Measurements from ENCODE around the gene MME. TPM values are rescaled to one million over a fixed set of nuclear protein-coding genes. Genes with fewer than 3 reads are reported as not detected.

MME gene
- total and polyA plus RNA-seq, 4 donors = 0.05 to 18.4 (median 3.8) TPM

DNA sequence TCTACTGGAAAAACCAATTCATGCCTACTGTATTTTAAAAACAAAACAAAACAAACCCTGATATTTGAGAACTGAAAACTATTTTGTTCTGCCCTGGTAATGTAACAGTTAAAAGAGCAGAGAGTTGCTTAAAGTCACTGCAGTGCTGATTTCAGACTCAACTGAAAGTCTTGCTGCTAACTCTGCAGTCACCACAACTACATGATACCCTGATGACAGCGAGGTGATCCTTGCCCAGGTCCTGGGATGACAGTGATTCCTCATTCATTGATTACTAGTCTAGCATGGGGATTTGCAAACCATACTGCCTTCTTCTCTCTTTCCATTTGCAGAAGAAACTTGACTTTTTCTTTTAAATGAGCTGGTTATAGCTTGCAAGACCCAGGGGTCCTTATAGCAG is 67.5 kb downstream of the MME start:
- intact Hi-C loops (cut with DNase I) = no loop called here
- Histone ChIP-seq H3K27me3 (ENCODE audit: control insufficient read depth in 1 of 2, insufficient read depth in 2 of 2, low read length in 1 of 2) (no peaks in the 10 kb centered on the region), H3K9me3 (ENCODE audit: control insufficient read depth, low read length) (no peaks in the 10 kb centered on the region), H3K4me3 (ENCODE audit: low read length in 2 of 2) (no peak overlapping the region), H3K36me3 (ENCODE audit: control insufficient read depth in 1 of 2, insufficient read depth in 2 of 2, low read length in 1 of 2) (no peaks in the 10 kb centered on the region), H3K4me1 (ENCODE audit: control insufficient read depth in 1 of 2, insufficient read depth in 2 of 2, low read length in 2 of 2) (no peaks in the 10 kb centered on the region), H3K27ac (ENCODE audit: low read depth in 1 of 2, low read length in 2 of 2) (no peak overlapping the region)
- DNase-seq (no peak), ATAC-seq (ENCODE audit: low FRiP score) (no peak)
- whole genome bisulfite sequencing, 2 donors = 84 to 86% methylated on average over 1 of the region's 1 CpG

DNA sequence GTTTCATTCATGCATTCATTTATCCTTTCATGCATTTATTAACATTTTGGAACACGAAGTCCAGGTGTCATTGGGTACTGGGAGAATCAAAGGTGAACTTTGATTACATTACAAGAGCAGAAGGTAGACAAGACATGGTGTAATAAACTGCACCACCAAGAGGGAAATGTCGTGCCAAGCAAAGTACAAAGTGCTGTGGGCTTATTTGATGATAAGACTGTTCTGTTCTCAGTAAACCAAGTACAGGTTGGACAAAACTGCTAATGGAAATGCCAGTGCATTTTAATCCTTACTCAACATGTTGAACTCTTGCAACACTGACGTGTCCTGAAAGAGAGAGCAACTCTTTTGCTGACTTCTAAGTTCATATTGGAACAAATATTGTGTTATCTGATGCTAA is 69.4 kb downstream of the MME start:
- intact Hi-C loops (cut with DNase I) = no loop called here
- Histone ChIP-seq H3K27me3 (ENCODE audit: control insufficient read depth in 1 of 2, insufficient read depth in 2 of 2, low read length in 1 of 2) (no peaks in the 10 kb centered on the region), H3K36me3 (ENCODE audit: control insufficient read depth in 1 of 2, insufficient read depth in 2 of 2, low read length in 1 of 2) (no peaks in the 10 kb centered on the region), H3K4me1 (ENCODE audit: control insufficient read depth in 1 of 2, insufficient read depth in 2 of 2, low read length in 2 of 2) (no peaks in the 10 kb centered on the region), H3K4me3 (ENCODE audit: low read length in 2 of 2) (no peak overlapping the region), H3K27ac (ENCODE audit: low read depth in 1 of 2, low read length in 2 of 2) (no peak overlapping the region), H3K9me3 (ENCODE audit: control insufficient read depth, low read length) (no peaks in the 10 kb centered on the region)
- ATAC-seq (ENCODE audit: low FRiP score) (no peak), DNase-seq (no peak)
- 77 to 79% methylated on average over 3 of the region's 3 CpGs for WGBS, 2 donors

DNA sequence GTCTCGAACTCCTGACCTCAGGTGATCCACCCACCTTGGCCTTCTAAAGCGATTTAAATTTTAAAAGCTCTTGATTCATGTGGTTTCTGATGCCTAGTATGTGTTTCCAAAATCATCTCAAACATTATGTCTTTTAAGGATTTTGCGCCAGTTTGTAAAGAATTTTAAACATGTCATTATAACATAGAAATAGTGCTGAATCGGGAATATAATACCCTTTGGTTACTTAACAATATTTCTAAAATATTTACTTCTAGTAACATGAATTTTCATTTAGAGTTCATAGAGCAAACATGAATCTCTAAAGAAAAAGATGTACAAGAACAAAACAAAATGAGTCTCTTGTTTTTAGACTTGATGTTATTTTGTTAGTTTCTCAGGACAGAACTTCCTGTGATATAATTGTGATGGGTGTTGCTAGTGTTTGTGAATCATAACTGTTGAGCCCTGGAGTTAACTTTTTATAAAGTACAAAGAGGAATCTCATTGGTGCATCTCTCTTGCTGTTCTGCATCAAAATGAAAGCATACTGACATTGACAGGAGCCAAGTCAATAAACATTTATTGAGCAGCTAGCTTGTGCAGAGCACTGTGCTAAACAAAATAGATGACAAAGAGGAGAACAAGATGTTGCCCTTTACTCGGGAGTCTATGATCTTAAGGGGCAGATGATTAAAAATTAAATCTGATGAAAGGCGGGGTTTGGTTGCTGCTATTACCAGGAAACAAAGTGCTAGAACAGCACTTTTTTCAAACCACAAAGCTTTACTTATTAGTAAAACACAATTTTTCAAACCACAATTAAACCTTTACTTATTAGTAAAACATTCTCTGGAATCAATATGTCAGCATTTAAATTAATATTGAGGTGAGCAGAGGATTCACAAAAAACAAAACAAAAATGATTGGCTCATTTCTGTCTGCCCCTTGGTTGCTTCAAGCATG is 73.4 kb downstream of the MME start:
- Histone ChIP-seq H3K4me1 (ENCODE audit: control insufficient read depth in 1 of 2, insufficient read depth in 2 of 2, low read length in 2 of 2) (no peaks in the 10 kb centered on the region), H3K27ac (ENCODE audit: low read depth in 1 of 2, low read length in 2 of 2) (no peak overlapping the region), H3K9me3 (ENCODE audit: control insufficient read depth, low read length) (no peaks in the 10 kb centered on the region), H3K4me3 (ENCODE audit: low read length in 2 of 2) (no peak overlapping the region), H3K36me3 (ENCODE audit: control insufficient read depth in 1 of 2, insufficient read depth in 2 of 2, low read length in 1 of 2) (no peaks in the 10 kb centered on the region), H3K27me3 (ENCODE audit: control insufficient read depth in 1 of 2, insufficient read depth in 2 of 2, low read length in 1 of 2) (no peaks in the 10 kb centered on the region)
- DNase-seq (no peak), ATAC-seq (ENCODE audit: low FRiP score) (no peak)
- intact Hi-C loops (cut with DNase I) = no loop called here
- 93 to 94% methylated on average over 6 of the region's 6 CpGs for WGBS, 2 donors

DNA sequence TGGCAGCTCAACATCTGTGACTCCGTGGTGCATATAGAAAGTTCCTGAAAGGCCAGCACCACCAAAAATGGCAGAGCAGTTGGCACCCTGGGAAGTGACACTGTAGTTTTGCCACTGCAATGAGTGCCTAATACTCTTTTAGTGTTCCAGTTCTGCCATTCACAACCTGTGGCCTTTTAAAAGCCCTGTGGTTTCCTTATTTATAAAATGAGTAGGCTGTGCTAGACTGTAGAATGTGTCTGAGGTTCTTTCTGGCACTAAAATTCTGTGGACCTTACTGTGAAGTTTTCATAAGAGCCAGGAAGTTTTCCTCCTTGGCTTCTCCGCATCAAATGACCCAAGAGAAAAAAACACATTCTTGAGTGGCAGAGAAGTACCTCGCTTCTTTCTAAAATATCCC is 74.1 kb downstream of the MME start:
- Histone ChIP-seq H3K9me3 (ENCODE audit: control insufficient read depth, low read length) (no peaks in the 10 kb centered on the region), H3K27ac (ENCODE audit: low read depth in 1 of 2, low read length in 2 of 2) (no peak overlapping the region), H3K27me3 (ENCODE audit: control insufficient read depth in 1 of 2, insufficient read depth in 2 of 2, low read length in 1 of 2) (no peaks in the 10 kb centered on the region), H3K4me1 (ENCODE audit: control insufficient read depth in 1 of 2, insufficient read depth in 2 of 2, low read length in 2 of 2) (no peaks in the 10 kb centered on the region), H3K36me3 (ENCODE audit: control insufficient read depth in 1 of 2, insufficient read depth in 2 of 2, low read length in 1 of 2) (no peaks in the 10 kb centered on the region), H3K4me3 (ENCODE audit: low read length in 2 of 2) (no peak overlapping the region)
- WGBS, 2 donors = 40 to 49% methylated on average over 3 of the region's 3 CpGs
- intact Hi-C loops (cut with DNase I) = no loop called here
- ATAC-seq (ENCODE audit: low FRiP score) (no peak), DNase-seq (no peak)

DNA sequence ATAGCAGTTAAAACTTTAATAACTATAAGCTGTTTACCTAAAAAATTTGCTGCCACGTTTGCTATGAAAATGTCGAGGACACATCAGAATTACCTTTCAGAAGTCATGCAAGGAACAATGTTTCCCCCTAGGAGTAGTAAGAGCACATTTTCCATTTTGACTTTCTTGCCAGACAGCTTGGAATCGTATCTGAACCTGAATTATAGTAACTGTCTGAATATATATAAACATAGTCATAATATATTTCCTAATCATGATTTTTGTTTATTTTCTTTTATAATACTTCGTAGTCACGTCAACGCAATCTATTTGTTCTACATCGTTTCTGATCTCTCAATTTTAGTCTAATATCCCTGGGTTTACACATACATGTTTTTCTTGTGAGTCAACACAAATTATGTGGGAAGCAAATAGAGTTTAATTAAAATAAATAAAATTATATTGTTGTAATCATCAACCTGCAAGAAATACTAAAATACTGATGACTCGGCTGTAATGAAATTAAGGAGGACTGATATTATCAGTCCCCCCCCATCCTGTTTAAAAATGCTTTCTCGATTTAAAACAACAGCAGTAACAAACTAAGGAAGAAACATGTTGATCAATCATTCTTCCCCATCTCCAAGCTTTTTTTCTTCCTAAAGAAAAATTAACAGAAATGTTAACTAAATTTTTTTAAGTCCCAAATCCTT is 78.4 kb downstream of the MME start:
- no peaks in the 10 kb centered on the region for H3K9me3 ChIP-seq (ENCODE audit: control insufficient read depth, low read length)
- ATAC-seq (ENCODE audit: low FRiP score) (no peak), DNase-seq (no peak)
- intact Hi-C loops (cut with DNase I) = no loop called here
- no peaks in the 10 kb centered on the region for H3K4me1 ChIP-seq (ENCODE audit: control insufficient read depth in 1 of 2, insufficient read depth in 2 of 2, low read length in 2 of 2)
- H3K27ac ChIP-seq (ENCODE audit: low read depth in 1 of 2, low read length in 2 of 2) = no peak overlapping the region
- 47 to 59% methylated on average over 9 of the region's 9 CpGs for whole genome bisulfite sequencing, 2 donors
- H3K4me3 ChIP-seq (ENCODE audit: low read length in 2 of 2) = no peak overlapping the region
- H3K36me3 ChIP-seq (ENCODE audit: control insufficient read depth in 1 of 2, insufficient read depth in 2 of 2, low read length in 1 of 2) = no peaks in the 10 kb centered on the region
- H3K27me3 ChIP-seq (ENCODE audit: control insufficient read depth in 1 of 2, insufficient read depth in 2 of 2, low read length in 1 of 2) = no peaks in the 10 kb centered on the region

DNA sequence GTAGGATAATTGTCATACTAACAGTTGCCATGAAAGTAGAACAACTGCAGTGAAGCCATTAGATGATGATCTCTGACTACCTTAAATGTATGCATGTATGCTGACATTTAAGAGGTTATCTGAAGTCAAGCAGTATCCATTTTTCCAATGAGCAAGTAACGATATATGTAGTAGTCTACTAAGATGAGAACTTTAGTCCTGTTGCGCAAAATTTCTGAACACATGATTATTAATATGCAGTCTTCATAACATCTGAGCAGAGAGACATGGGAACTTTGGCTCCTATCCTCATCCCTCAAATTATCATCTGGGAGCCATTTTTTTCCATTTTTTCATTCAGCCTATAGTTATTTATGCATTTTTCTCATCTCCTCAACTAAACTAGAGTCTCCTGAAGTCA is 79.2 kb downstream of the MME start:
- Histone ChIP-seq H3K27ac (ENCODE audit: low read depth in 1 of 2, low read length in 2 of 2) (no peak overlapping the region), H3K36me3 (ENCODE audit: control insufficient read depth in 1 of 2, insufficient read depth in 2 of 2, low read length in 1 of 2) (no peaks in the 10 kb centered on the region), H3K4me3 (ENCODE audit: low read length in 2 of 2) (no peak overlapping the region), H3K4me1 (ENCODE audit: control insufficient read depth in 1 of 2, insufficient read depth in 2 of 2, low read length in 2 of 2) (no peaks in the 10 kb centered on the region), H3K27me3 (ENCODE audit: control insufficient read depth in 1 of 2, insufficient read depth in 2 of 2, low read length in 1 of 2) (no peaks in the 10 kb centered on the region), H3K9me3 (ENCODE audit: control insufficient read depth, low read length) (no peaks in the 10 kb centered on the region)
- 91 to 93% methylated on average over 2 of the region's 2 CpGs for WGBS, 2 donors
- DNase-seq (no peak), ATAC-seq (ENCODE audit: low FRiP score) (no peak)
- intact Hi-C loops (cut with DNase I) = no loop called here

DNA sequence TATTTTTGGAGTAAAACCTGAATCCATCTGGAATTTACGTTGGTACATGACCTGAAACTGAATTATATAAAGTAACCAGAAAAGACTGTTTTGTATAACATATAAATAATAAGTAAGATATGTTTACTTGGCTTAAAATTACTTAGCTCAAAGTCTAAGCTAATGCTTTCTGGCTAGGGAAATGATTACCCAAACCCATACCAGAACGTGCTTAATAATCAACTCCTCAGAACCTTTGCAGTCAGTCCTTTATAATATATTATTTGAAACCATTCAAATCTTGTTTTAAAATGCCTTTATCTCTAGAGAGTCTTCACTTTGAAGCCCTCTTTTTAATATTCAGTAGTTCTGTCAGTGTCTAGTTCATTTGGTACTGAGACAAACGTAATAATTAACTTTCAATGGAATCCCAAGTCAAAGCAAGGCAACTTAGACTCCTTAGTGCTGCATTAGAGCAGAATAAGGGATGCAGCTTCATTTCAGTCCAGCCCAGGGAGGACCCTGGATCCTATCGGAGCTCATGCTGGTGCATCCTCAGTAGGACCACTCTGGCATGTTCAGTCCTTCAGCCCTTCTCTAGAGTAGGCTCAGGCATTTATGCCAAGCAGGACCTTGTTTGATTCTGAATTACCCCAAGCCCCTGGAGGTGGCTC is 81.6 kb downstream of the MME start:
- ATAC-seq (ENCODE audit: low FRiP score) = no peak

DNA sequence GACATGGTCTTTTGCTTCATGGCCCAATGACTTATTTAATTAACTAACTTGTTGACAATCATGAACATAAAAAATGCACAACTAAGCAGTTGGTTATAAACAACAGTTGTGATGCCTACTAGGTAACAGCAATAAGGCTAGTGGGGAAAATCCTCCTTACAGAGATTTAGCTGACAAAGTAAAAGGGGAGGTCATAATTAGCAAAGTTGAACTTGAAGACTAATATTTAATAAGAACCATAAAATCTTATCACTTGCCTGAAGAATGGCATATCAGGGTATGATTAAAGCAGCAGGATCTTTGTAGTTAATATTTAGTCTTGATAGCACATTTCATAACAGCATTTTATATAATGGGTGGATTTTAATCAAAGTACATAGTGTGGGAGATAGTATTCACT is 84.2 kb downstream of the MME start:
- H3K36me3 ChIP-seq (ENCODE audit: control insufficient read depth in 1 of 2, insufficient read depth in 2 of 2, low read length in 1 of 2) = no peaks in the 10 kb centered on the region
- H3K27ac ChIP-seq (ENCODE audit: low read depth in 1 of 2, low read length in 2 of 2) = no peak overlapping the region
- H3K27me3 ChIP-seq (ENCODE audit: control insufficient read depth in 1 of 2, insufficient read depth in 2 of 2, low read length in 1 of 2) = no peaks in the 10 kb centered on the region
- intact Hi-C loops (cut with DNase I) = no loop called here
- ATAC-seq (ENCODE audit: low FRiP score) = no peak
- no peaks in the 10 kb centered on the region for H3K9me3 ChIP-seq (ENCODE audit: control insufficient read depth, low read length)
- no peak for DNase-seq
- no peak overlapping the region for H3K4me3 ChIP-seq (ENCODE audit: low read length in 2 of 2)
- H3K4me1 ChIP-seq (ENCODE audit: control insufficient read depth in 1 of 2, insufficient read depth in 2 of 2, low read length in 2 of 2) = no peaks in the 10 kb centered on the region

More for the DNA sequence above, 81.6 kb downstream of the MME start:
- Histone ChIP-seq H3K27me3 (ENCODE audit: control insufficient read depth in 1 of 2, insufficient read depth in 2 of 2, low read length in 1 of 2) (no peaks in the 10 kb centered on the region), H3K4me1 (ENCODE audit: control insufficient read depth in 1 of 2, insufficient read depth in 2 of 2, low read length in 2 of 2) (no peaks in the 10 kb centered on the region), H3K36me3 (ENCODE audit: control insufficient read depth in 1 of 2, insufficient read depth in 2 of 2, low read length in 1 of 2) (no peaks in the 10 kb centered on the region), H3K9me3 (ENCODE audit: control insufficient read depth, low read length) (no peaks in the 10 kb centered on the region), H3K27ac (ENCODE audit: low read depth in 1 of 2, low read length in 2 of 2) (no peak overlapping the region), H3K4me3 (ENCODE audit: low read length in 2 of 2) (no peak overlapping the region)
- WGBS, 2 donors = 59 to 61% methylated on average over 4 of the region's 4 CpGs
- intact Hi-C loops (cut with DNase I) = no loop called here
- no peak for DNase-seq
